Measurements from ENCODE around the gene ADAM12.

DNA sequence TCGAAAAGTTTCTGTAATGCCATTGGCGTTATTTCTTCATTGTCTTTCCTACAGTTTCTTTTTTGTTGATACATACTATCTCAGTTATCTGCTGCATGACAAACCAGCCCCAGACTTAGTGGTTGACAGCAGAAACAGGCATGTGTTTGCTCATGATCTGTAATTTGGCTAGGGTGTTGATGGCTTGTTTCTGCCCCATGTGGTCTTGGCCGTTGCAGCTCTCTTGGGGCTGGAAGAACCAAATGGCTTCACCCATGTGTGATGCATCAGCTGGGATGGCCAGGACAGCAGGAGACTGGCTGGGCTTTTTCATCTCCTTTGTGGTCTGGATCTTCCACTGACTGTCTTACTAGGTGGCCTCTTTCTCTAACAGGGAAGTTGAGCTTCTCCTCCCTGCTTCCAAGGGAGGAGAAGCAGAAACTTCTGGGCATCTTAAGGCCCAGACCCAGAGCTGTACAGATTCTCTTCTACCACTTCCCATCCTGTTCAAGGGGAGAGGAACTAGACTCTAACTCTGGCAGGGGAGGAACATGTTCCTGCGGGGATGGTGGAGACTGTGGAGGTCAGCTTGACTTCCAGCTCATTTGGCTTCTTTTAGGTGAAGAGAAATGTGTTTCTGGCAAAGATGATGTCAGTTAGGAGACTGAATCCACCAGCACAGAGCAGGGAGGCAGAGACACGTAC is 402.6 kb downstream of the ADAM12 start:
- TF ChIP-seq, protein P1, sequence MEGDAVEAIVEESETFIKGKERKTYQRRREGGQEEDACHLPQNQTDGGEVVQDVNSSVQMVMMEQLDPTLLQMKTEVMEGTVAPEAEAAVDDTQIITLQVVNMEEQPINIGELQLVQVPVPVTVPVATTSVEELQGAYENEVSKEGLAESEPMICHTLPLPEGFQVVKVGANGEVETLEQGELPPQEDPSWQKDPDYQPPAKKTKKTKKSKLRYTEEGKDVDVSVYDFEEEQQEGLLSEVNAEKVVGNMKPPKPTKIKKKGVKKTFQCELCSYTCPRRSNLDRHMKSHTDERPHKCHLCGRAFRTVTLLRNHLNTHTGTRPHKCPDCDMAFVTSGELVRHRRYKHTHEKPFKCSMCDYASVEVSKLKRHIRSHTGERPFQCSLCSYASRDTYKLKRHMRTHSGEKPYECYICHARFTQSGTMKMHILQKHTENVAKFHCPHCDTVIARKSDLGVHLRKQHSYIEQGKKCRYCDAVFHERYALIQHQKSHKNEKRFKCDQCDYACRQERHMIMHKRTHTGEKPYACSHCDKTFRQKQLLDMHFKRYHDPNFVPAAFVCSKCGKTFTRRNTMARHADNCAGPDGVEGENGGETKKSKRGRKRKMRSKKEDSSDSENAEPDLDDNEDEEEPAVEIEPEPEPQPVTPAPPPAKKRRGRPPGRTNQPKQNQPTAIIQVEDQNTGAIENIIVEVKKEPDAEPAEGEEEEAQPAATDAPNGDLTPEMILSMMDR (conservative IDR thresholded peaks at IDR 0.05): no peak
- TF ChIP-seq EZH2 (IDR thresholded peaks at IDR 0.05; ENCODE audit: low read depth): no peak
